ENCODE results near the gene AFG3L2. TPM values are rescaled to one million over a fixed set of nuclear protein-coding genes. Genes with fewer than 3 reads are reported as not detected.

The AFG3L2 gene
- total RNA-seq, 4 donors from 2014 or later: 53.0 to 62.8 (median 57.9) TPM

DNA sequence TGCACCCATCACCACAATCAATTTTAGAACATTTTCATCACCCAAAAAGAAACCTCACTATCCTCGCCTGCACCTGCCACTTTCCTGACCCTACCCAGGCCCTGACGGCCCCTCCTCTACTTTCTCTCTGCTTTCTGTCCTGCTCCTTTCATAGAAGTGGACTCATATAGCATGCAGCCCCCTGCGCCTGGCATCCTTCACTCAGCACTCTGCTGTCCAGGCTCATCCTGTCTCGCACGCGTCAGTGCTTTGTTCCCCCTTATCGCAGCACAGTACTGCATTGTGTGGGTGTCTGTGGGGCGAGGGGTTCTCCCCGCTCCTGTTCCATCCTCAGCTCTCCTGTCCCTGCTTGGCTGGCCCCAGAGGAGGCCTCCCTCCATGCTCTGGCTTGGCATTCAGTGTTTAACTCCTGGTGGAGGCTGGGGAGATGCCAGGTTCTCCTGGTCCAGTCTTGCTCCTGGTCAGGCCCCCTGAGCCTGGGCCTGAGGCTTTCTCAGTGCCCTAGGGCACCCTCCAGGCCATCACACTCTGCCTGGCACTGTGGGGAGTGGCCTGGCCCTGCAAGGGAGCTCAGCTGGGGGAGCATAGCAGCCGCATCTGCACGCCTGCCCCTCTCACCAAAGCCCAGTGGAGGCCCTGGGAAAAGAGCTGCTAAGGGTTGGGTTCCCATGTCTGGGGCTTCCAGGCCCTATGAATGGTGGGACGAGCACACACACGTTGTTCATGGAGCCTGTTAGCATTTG lies 75.6 kb downstream of the AFG3L2 start:
- H3K4me1 ChIP-seq: peaks cover 9% of the 10 kb centered on the region
- H3K9me3 ChIP-seq: no peaks in the 10 kb centered on the region
- TF ChIP-seq, protein P1, sequence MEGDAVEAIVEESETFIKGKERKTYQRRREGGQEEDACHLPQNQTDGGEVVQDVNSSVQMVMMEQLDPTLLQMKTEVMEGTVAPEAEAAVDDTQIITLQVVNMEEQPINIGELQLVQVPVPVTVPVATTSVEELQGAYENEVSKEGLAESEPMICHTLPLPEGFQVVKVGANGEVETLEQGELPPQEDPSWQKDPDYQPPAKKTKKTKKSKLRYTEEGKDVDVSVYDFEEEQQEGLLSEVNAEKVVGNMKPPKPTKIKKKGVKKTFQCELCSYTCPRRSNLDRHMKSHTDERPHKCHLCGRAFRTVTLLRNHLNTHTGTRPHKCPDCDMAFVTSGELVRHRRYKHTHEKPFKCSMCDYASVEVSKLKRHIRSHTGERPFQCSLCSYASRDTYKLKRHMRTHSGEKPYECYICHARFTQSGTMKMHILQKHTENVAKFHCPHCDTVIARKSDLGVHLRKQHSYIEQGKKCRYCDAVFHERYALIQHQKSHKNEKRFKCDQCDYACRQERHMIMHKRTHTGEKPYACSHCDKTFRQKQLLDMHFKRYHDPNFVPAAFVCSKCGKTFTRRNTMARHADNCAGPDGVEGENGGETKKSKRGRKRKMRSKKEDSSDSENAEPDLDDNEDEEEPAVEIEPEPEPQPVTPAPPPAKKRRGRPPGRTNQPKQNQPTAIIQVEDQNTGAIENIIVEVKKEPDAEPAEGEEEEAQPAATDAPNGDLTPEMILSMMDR (IDR thresholded peaks at IDR 0.05): no peak
- TF ChIP-seq POLR2A (IDR thresholded peaks at IDR 0.05) (no peak), EP300 (IDR thresholded peaks at IDR 0.05) (no peak), POLR2AphosphoS5 (IDR thresholded peaks at IDR 0.05) (no peak)
- H3K36me3 ChIP-seq: no peaks in the 10 kb centered on the region
- no peaks in the 10 kb centered on the region for H3K27me3 ChIP-seq
- DNase-seq (ENCODE audit: low spot score in 2 of 2): peak; percentile 55 to 60
- whole genome bisulfite sequencing: 83% methylated on average over 9 of the region's 13 CpGs
- H3K27ac ChIP-seq: no peak overlapping the region
- no peak overlapping the region for H3K4me3 ChIP-seq

- no peaks in the 10 kb centered on the region for H3K36me3 ChIP-seq
- no peak for TF ChIP-seq EP300 (IDR thresholded peaks at IDR 0.05)
- TF ChIP-seq POLR2A (IDR thresholded peaks at IDR 0.05): no peak
- no peak for TF ChIP-seq POLR2AphosphoS5 (IDR thresholded peaks at IDR 0.05)
- TF ChIP-seq, protein P1 (IDR thresholded peaks at IDR 0.05): no peak
- DNase-seq (ENCODE audit: low spot score in 2 of 2): peak in 1 of 2 donors; percentile 16
- no peak overlapping the region for H3K4me3 ChIP-seq
- WGBS: 88% methylated on average over 2 of the region's 2 CpGs
- no peaks in the 10 kb centered on the region for H3K9me3 ChIP-seq
- H3K27me3 ChIP-seq: no peaks in the 10 kb centered on the region
- no peak overlapping the region for H3K27ac ChIP-seq
- H3K4me1 ChIP-seq: no peaks in the 10 kb centered on the region
Measured at GRCh38 chr18:12299862-12300261, 77.2 kb downstream of the AFG3L2 start.

DNA sequence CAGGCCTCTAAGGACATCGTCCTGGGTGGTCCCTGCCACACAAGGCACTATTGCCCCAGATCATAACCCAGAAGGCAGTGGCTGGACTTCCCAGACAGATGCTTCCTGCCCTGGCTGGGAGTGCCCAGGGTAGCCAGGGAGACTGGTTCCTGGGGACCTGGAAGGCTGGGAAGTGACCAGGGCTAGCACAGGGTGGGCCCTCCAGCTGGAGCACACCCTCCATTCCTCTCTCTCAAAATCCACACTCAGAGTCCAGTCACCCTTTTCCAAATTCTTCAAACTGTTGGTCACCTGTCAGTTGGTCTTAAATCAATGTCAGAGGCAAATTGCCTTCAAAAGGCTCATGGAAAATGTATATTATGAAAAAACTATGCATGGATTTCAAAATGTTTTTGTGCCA lies 80.6 kb downstream of the AFG3L2 start:
- no peak overlapping the region for H3K27ac ChIP-seq
- TF ChIP-seq, protein P1 (IDR thresholded peaks at IDR 0.05): no peak
- TF ChIP-seq POLR2A (IDR thresholded peaks at IDR 0.05) (no peak), POLR2AphosphoS5 (IDR thresholded peaks at IDR 0.05) (no peak), EP300 (IDR thresholded peaks at IDR 0.05) (no peak)
- no peaks in the 10 kb centered on the region for H3K36me3 ChIP-seq
- no peak overlapping the region for H3K4me3 ChIP-seq
- H3K9me3 ChIP-seq: no peaks in the 10 kb centered on the region
- WGBS: 75% methylated on average over 1 of the region's 1 CpG
- H3K4me1 ChIP-seq: no peaks in the 10 kb centered on the region
- peak; percentile 34 to 43 for DNase-seq (ENCODE audit: low spot score in 2 of 2)
- H3K27me3 ChIP-seq: no peaks in the 10 kb centered on the region

DNA sequence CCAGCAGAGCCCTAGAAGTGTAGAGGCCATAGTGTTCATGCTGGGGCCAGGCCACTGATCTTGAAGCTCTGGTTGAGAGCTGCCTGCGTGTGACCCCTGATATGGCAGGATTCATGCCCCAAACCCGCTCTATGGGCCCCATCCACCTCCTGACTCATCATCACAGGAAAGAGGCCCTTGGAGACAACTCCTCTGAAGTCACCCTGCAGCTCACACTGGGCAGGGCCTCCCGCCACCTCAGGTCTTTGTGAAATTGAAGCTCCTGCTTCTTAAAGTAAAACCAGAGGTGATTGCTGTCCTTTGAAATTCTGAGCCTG lies 81.0 kb downstream of the AFG3L2 start:
- H3K27me3 ChIP-seq: no peaks in the 10 kb centered on the region
- TF ChIP-seq, protein P1 (IDR thresholded peaks at IDR 0.05): no peak
- no peak for TF ChIP-seq POLR2AphosphoS5 (IDR thresholded peaks at IDR 0.05)
- TF ChIP-seq POLR2A (IDR thresholded peaks at IDR 0.05): no peak
- no peak for TF ChIP-seq EP300 (IDR thresholded peaks at IDR 0.05)
- H3K4me1 ChIP-seq: no peaks in the 10 kb centered on the region
- no peaks in the 10 kb centered on the region for H3K9me3 ChIP-seq
- no peak overlapping the region for H3K4me3 ChIP-seq
- 87% methylated on average over 3 of the region's 3 CpGs for WGBS
- no peak overlapping the region for H3K27ac ChIP-seq
- DNase-seq (ENCODE audit: low spot score in 2 of 2): peak; percentile 49 to 60
- no peaks in the 10 kb centered on the region for H3K36me3 ChIP-seq

GRCh38 chr18:12295389-12296086 lies 81.5 kb downstream of the AFG3L2 start:
- no peaks in the 10 kb centered on the region for H3K36me3 ChIP-seq
- no peaks in the 10 kb centered on the region for H3K9me3 ChIP-seq
- 88% methylated on average over 18 of the region's 18 CpGs for whole genome bisulfite sequencing
- H3K27ac ChIP-seq: no peak overlapping the region
- DNase-seq (ENCODE audit: low spot score in 2 of 2): peak in 1 of 2 donors; percentile 44
- TF ChIP-seq EP300 (IDR thresholded peaks at IDR 0.05) (no peak), POLR2AphosphoS5 (IDR thresholded peaks at IDR 0.05) (no peak), POLR2A (IDR thresholded peaks at IDR 0.05) (no peak)
- TF ChIP-seq, protein P1 (IDR thresholded peaks at IDR 0.05): no peak
- no peaks in the 10 kb centered on the region for H3K4me1 ChIP-seq
- H3K4me3 ChIP-seq: no peak overlapping the region
- H3K27me3 ChIP-seq: no peaks in the 10 kb centered on the region
